Left ventricle myocardium inferior (tissue), 1 donor: ENCODE results near the gene C16orf46. TPM values are rescaled to one million over a fixed set of nuclear protein-coding genes. Genes with fewer than 3 reads are reported as not detected.

ENCODE experiments used
- DNase-seq: peaks from one replicate; pipeline ENCODE4 v3.0.0-alpha.2; 2020
- H3K27ac ChIP-seq: fragments of 200-600 bp; replicated peaks from 2 replicates; pipeline ENCODE4 v1.8.0; 2021
- H3K27me3 ChIP-seq: fragments of 200-600 bp; 2 replicates; pipeline ENCODE4 v1.8.0; 2021; ENCODE audit warnings: low read depth
- H3K36me3 ChIP-seq: fragments of 200-600 bp; 2 replicates; pipeline ENCODE4 v1.8.0; 2021
- H3K4me1 ChIP-seq: fragments of 200-600 bp; 2 replicates; pipeline ENCODE4 v1.8.0; 2021
- H3K4me3 ChIP-seq: fragments of 200-600 bp; 2 replicates; pipeline ENCODE4 v1.8.0; 2021; ENCODE audit warnings: mild to moderate bottlenecking, moderate library complexity
- H3K9me3 ChIP-seq: fragments of 200-600 bp; replicated peaks from 2 replicates; pipeline ENCODE4 v1.8.0; 2021
- CTCF ChIP-seq: fragments of 200-600 bp; IDR thresholded peaks from 2 replicates; pipeline ENCODE4 v1.8.0; 2021; ENCODE audit warnings: antibody characterized with exemption, mild to moderate bottlenecking, borderline replicate concordance
- intact Hi-C: fragments of 100-400 bp; cut with micrococcal nuclease; formaldehyde crosslinking; loops from one replicate; pipeline ENCODE4 v1.11.0; 2022
- total RNA-seq: library from RNA; stranded (reverse); fragmentation: NEBNext Ultra II Directional; extraction: Animal tissue kit (Norgen Biotek cat#: 25700); gene quantifications from one replicate; pipeline ENCODE4 v1.2.1, GENCODE V29; 2021
- donor health status: DM: no; HTN: yes; CAD: no; lungs with severe emphysema.

The C16orf46 gene
- total RNA-seq, 1 donor from 2014 or later = 0.88 TPM

GRCh38 chr16:81073560-81074330, 3.3 kb downstream of the C16orf46 start:
- intact Hi-C loops = no loop called here

GRCh38 chr16:81071805-81072204, 5.2 kb downstream of the C16orf46 start:
- Histone ChIP-seq H3K36me3 (no peaks in the 10 kb centered on the region), H3K4me3 (no peak overlapping the region), H3K4me1 (peaks cover 16% of the 10 kb centered on the region), H3K27me3 (no peaks in the 10 kb centered on the region), H3K9me3 (peaks cover 3% of the 10 kb centered on the region), H3K27ac (no peak overlapping the region)
- intact Hi-C loops = no loop called here
- no peak for DNase-seq
- no peak for TF ChIP-seq CTCF

More at GRCh38 chr16:81073560-81074330, 3.3 kb downstream of the C16orf46 start:
- peaks cover 26% of the 10 kb centered on the region for H3K4me1 ChIP-seq
- peaks cover 3% of the 10 kb centered on the region for H3K9me3 ChIP-seq
- H3K36me3 ChIP-seq = no peaks in the 10 kb centered on the region
- no peak for TF ChIP-seq CTCF
- no peak overlapping the region for H3K27ac ChIP-seq
- H3K27me3 ChIP-seq = no peaks in the 10 kb centered on the region
- no peak overlapping the region for H3K4me3 ChIP-seq
- DNase-seq = no peak

- intact Hi-C loops = no loop called here
- peaks cover 3% of the 10 kb centered on the region for H3K9me3 ChIP-seq
Measured at GRCh38 chr16:81070979-81071378, 6.1 kb downstream of the C16orf46 start.

DNA sequence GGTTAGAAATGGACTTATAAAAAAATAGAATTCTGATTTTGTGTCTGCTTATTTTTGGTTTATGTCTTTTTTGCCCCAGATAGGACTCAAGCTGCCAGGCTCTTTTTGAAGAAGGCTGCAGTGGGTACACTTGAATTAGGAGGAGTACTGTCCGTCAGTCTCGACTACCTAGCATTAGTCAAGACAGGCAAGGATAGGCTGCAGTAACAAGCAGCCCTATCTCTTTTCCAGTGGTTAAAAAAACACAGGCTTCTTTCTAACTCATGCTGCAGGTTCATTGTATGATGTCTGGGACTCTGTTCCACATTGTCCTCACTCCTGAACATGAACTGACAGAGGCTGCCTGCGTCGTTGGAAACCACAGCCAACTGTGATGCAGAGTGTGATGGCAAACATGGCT, 8.0 kb downstream of the C16orf46 start:
- DNase-seq = no peak
- Histone ChIP-seq H3K9me3 (peaks cover 3% of the 10 kb centered on the region), H3K27ac (no peak overlapping the region), H3K4me3 (no peak overlapping the region), H3K4me1 (peaks cover 7% of the 10 kb centered on the region), H3K36me3 (no peaks in the 10 kb centered on the region), H3K27me3 (no peaks in the 10 kb centered on the region)
- no peak for TF ChIP-seq CTCF
- intact Hi-C loops = no loop called here

More at GRCh38 chr16:81070979-81071378, 6.1 kb downstream of the C16orf46 start:
- Histone ChIP-seq H3K36me3 (no peaks in the 10 kb centered on the region), H3K27me3 (no peaks in the 10 kb centered on the region), H3K27ac (peak overlapping the region; percentile 20), H3K4me3 (no peak overlapping the region), H3K4me1 (peaks cover 8% of the 10 kb centered on the region)
- DNase-seq = no peak
- no peak for TF ChIP-seq CTCF

GRCh38 chr16:81067166-81067565, 9.9 kb downstream of the C16orf46 start:
- peaks cover 3% of the 10 kb centered on the region for H3K9me3 ChIP-seq
- intact Hi-C loops = no loop called here
- H3K36me3 ChIP-seq = no peaks in the 10 kb centered on the region
- DNase-seq = no peak
- no peak overlapping the region for H3K27ac ChIP-seq
- peaks cover 11% of the 10 kb centered on the region for H3K4me1 ChIP-seq
- no peak overlapping the region for H3K4me3 ChIP-seq
- TF ChIP-seq CTCF = no peak
- H3K27me3 ChIP-seq = no peaks in the 10 kb centered on the region
